ENCODE results near the gene PAH.
A peak's percentile ranks its signal among the peaks of the same experiment; 100 is the strongest.

Gene PAH

DNA sequence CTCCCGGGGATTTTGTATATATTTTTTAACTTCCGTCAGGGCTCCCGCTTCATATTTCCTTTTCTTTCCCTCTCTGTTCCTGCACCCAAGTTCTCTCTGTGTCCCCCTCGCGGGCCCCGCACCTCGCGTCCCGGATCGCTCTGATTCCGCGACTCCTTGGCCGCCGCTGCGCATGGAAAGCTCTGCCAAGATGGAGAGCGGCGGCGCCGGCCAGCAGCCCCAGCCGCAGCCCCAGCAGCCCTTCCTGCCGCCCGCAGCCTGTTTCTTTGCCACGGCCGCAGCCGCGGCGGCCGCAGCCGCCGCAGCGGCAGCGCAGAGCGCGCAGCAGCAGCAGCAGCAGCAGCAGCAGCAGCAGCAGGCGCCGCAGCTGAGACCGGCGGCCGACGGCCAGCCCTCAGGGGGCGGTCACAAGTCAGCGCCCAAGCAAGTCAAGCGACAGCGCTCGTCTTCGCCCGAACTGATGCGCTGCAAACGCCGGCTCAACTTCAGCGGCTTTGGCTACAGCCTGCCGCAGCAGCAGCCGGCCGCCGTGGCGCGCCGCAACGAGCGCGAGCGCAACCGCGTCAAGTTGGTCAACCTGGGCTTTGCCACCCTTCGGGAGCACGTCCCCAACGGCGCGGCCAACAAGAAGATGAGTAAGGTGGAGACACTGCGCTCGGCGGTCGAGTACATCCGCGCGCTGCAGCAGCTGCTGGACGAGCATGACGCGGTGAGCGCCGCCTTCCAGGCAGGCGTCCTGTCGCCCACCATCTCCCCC, 41.2 kb upstream of the PAH start:
- Histone ChIP-seq H3K27ac (ENCODE audit: low read depth, low read length) (no peak overlapping the region), H3K27me3 (ENCODE audit: control insufficient read depth, insufficient read depth, low read length) (peaks cover 32% of the 10 kb centered on the region), H3K9ac (ENCODE audit: low read length) (no peak overlapping the region), H3K4me3 (ENCODE audit: low read length) (peak overlapping the region; percentile 57), H3K4me1 (ENCODE audit: control insufficient read depth, insufficient read depth, low read length) (peaks cover 2% of the 10 kb centered on the region), H3K36me3 (ENCODE audit: control insufficient read depth, insufficient read depth, low read length) (no peaks in the 10 kb centered on the region)

DNA sequence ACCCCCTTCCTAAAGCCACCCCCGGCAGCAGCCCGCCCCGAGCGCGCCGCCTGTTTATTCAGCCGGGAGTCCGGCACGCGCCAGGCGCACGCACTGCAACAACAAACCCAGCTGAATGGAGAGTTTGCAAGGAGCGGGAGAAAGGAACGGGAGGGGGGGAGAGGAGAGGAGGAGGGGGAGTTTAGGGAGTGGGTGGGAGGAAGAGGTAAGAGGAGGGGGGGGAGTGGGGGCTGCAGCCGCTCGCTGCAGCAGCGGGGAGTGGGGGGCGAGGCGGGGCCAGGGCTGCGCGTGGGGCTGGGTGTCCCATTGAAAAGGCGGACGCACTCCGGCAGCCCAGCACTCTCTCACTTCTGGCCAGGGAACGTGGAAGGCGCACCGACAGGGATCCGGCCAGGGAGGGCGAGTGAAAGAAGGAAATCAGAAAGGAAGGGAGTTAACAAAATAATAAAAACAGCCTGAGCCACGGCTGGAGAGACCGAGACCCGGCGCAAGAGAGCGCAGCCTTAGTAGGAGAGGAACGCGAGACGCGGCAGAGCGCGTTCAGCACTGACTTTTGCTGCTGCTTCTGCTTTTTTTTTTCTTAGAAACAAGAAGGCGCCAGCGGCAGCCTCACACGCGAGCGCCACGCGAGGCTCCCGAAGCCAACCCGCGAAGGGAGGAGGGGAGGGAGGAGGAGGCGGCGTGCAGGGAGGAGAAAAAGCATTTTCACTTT, 40.5 kb upstream of the PAH start, which contains the start of gene ASCL1:
Gene ASCL1 (plus strand): TSS at position 336 of the 712 bp plus-strand sequence. CDS start 571 bp downstream, outside the sequence.
- Histone ChIP-seq H3K9ac (ENCODE audit: low read length) (no peak within 1 kb of the TSS), H3K27me3 (ENCODE audit: control insufficient read depth, insufficient read depth, low read length) (peaks cover 31% of the 10 kb centered on the region), H3K4me1 (ENCODE audit: control insufficient read depth, insufficient read depth, low read length) (peaks cover 2% of the 10 kb centered on the region), H3K4me3 (ENCODE audit: low read length) (peak within 1 kb of the TSS; percentile 57), H3K36me3 (ENCODE audit: control insufficient read depth, insufficient read depth, low read length) (no peaks in the 10 kb centered on the region), H3K27ac (ENCODE audit: low read depth, low read length) (no peak within 1 kb of the TSS)

DNA sequence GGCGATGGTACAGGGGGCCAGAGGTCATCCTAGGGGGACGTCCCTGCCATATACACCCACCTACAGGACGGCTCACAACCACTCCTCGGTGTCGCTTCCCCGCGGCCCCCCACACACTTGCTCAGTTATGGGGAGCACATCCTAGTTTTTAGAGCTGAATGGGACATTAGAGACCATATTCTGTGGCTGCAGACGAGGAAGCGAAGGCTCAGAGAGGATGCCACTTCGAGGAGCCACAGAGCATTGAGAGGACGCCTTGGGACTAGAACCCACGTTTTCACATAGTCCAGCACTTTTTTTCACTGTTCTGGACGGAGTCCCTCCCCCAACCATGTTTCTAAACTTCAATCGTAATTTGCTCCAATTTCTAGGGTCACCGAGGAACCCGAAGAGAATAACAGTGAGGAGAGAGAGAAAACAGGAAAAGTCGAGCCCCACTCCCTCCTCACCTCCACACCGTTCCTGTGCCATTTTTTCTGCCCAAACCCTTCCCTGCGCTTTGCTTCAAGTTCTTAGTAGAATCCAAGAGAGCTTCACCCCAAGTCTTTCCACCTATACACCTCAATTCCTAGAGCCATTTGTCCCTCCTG, 39.8 kb upstream of the PAH start:
- Histone ChIP-seq H3K36me3 (ENCODE audit: control insufficient read depth, insufficient read depth, low read length) (no peaks in the 10 kb centered on the region), H3K4me1 (ENCODE audit: control insufficient read depth, insufficient read depth, low read length) (peaks cover 2% of the 10 kb centered on the region), H3K4me3 (ENCODE audit: low read length) (no peak overlapping the region), H3K27me3 (ENCODE audit: control insufficient read depth, insufficient read depth, low read length) (peaks cover 29% of the 10 kb centered on the region), H3K9ac (ENCODE audit: low read length) (no peak overlapping the region), H3K27ac (ENCODE audit: low read depth, low read length) (no peak overlapping the region)

DNA sequence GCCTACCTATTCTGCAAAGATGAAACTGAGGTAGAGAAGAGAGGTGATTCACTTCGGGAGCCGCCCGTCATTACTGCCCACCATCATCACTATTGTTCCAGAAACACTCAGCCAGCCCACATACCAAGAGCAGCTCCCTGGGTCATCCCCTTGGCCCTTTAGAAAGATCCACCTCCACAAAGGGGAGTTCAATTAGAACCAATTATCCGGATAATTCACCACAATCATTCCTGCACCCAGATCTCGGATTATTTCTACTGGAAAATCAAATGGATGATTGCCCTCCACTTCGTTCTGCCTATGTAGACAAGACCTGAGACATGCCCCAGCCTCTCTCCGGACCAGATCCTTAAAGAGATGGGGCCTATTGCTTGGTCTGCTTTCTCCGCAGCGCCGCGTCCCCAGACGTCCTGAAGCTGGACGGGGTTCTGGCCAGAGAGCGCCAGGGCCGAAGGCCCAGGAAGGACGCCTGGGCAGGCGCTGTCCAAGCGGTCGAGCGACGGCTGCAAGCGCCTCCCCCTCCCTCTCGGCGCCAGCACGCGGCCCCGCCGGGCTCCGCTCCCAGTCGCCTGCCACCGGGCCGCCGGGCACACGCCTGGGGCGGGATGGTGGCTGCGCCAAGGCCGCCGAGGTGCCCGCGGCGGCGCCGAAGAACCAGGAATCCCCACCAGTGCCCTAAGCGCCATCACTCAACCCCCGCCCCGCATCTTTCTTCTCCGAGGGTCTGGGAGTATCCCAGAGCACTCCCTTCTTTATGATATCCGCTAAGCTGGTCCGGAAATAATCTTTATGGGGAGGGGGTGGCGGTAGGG, 39.1 kb upstream of the PAH start:
- peaks cover 31% of the 10 kb centered on the region for H3K27me3 ChIP-seq (ENCODE audit: control insufficient read depth, insufficient read depth, low read length)
- H3K4me3 ChIP-seq (ENCODE audit: low read length) = no peak overlapping the region
- no peak overlapping the region for H3K27ac ChIP-seq (ENCODE audit: low read depth, low read length)
- no peaks in the 10 kb centered on the region for H3K36me3 ChIP-seq (ENCODE audit: control insufficient read depth, insufficient read depth, low read length)
- no peak overlapping the region for H3K9ac ChIP-seq (ENCODE audit: low read length)
- peaks cover 2% of the 10 kb centered on the region for H3K4me1 ChIP-seq (ENCODE audit: control insufficient read depth, insufficient read depth, low read length)

DNA sequence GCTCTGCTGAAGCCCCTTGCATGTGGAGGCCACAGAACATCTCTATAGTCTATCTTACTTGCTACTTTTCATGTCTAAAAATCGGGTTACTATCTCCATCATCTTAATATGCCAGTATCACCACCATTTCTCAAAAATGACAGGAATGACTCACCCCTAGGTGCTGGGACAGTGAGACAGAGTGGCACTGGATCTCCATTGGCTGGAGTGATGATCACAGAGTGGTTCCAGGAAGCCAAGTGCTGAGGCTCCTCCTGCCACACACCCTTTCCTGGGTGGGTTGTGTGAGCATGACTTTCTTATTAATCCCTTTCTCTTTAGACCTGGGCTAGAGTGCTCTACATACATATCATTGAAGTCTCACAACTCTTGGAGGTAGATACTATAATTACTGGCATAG, 37.1 kb upstream of the PAH start:
- H3K4me1 ChIP-seq (ENCODE audit: control insufficient read depth, insufficient read depth, low read length) = peaks cover 2% of the 10 kb centered on the region
- H3K4me3 ChIP-seq (ENCODE audit: low read length) = no peak overlapping the region
- no peak overlapping the region for H3K27ac ChIP-seq (ENCODE audit: low read depth, low read length)
- H3K36me3 ChIP-seq (ENCODE audit: control insufficient read depth, insufficient read depth, low read length) = no peaks in the 10 kb centered on the region
- H3K27me3 ChIP-seq (ENCODE audit: control insufficient read depth, insufficient read depth, low read length) = peaks cover 30% of the 10 kb centered on the region
- H3K9ac ChIP-seq (ENCODE audit: low read length) = no peak overlapping the region

- Histone ChIP-seq H3K27ac (ENCODE audit: low read depth, low read length) (no peak overlapping the region), H3K4me3 (ENCODE audit: low read length) (no peak overlapping the region), H3K36me3 (ENCODE audit: control insufficient read depth, insufficient read depth, low read length) (no peaks in the 10 kb centered on the region), H3K9ac (ENCODE audit: low read length) (no peak overlapping the region), H3K27me3 (ENCODE audit: control insufficient read depth, insufficient read depth, low read length) (peaks cover 21% of the 10 kb centered on the region), H3K4me1 (ENCODE audit: control insufficient read depth, insufficient read depth, low read length) (no peaks in the 10 kb centered on the region)
Observed at GRCh38 chr12:102953221-102953620, 36.2 kb upstream of the PAH start.

DNA sequence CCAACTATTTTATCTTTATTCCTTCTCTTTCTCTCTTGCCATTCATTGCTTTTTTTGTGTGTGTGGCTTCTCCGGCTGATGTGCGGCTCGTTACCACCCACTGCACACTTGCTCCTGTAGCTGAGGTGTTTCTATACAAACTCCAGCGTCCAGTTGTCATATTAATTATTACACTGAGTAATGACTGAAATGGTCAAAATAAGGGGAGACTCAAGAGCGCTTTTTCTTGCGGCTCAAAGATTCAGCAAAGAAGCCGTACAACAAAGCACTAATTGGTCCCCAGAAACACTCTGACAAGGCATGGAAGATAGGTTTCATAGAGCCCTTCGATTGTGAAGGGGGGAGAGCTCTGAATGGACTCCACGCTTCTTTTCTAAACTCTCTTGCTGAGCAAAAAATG, 34.8 kb upstream of the PAH start:
- H3K4me3 ChIP-seq (ENCODE audit: low read length) = no peak overlapping the region
- no peak overlapping the region for H3K9ac ChIP-seq (ENCODE audit: low read length)
- peaks cover 19% of the 10 kb centered on the region for H3K27me3 ChIP-seq (ENCODE audit: control insufficient read depth, insufficient read depth, low read length)
- no peaks in the 10 kb centered on the region for H3K4me1 ChIP-seq (ENCODE audit: control insufficient read depth, insufficient read depth, low read length)
- H3K27ac ChIP-seq (ENCODE audit: low read depth, low read length) = no peak overlapping the region
- H3K36me3 ChIP-seq (ENCODE audit: control insufficient read depth, insufficient read depth, low read length) = no peaks in the 10 kb centered on the region

DNA sequence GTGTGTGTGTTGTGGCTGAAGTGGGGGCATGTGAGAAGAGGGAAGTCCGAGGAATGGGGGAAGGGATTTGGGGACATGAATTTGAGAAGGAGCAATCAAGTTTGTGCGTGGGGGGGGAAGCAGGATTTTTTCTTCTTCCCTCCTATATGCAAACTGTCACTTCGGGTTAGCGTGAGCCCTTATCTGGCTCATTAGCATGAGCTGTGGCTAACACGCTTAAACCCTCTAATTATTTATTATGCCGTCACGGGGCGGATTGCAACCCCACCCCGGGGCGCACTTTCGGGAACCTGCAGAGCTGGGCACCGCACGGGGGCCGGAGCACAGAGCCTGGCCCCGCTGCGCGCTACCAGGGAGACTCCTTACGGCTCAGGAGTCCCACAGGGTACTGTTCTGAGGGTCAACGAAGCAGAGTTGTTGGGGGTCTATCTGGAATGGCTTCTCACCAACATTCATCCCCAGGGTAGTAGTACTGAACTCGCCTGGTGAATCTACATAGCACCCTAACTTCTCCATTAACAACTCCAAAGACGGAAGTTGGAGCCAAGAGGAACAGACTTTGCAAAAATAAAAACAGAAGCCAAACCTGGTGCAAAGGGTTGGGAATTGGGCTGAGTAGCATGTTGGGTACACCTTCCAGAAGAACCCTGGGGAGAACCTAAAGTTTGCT, 34.0 kb upstream of the PAH start:
- H3K36me3 ChIP-seq (ENCODE audit: control insufficient read depth, insufficient read depth, low read length) = no peaks in the 10 kb centered on the region
- H3K4me3 ChIP-seq (ENCODE audit: low read length) = no peak overlapping the region
- H3K27me3 ChIP-seq (ENCODE audit: control insufficient read depth, insufficient read depth, low read length) = peaks cover 17% of the 10 kb centered on the region
- H3K27ac ChIP-seq (ENCODE audit: low read depth, low read length) = no peak overlapping the region
- H3K4me1 ChIP-seq (ENCODE audit: control insufficient read depth, insufficient read depth, low read length) = no peaks in the 10 kb centered on the region
- no peak overlapping the region for H3K9ac ChIP-seq (ENCODE audit: low read length)

DNA sequence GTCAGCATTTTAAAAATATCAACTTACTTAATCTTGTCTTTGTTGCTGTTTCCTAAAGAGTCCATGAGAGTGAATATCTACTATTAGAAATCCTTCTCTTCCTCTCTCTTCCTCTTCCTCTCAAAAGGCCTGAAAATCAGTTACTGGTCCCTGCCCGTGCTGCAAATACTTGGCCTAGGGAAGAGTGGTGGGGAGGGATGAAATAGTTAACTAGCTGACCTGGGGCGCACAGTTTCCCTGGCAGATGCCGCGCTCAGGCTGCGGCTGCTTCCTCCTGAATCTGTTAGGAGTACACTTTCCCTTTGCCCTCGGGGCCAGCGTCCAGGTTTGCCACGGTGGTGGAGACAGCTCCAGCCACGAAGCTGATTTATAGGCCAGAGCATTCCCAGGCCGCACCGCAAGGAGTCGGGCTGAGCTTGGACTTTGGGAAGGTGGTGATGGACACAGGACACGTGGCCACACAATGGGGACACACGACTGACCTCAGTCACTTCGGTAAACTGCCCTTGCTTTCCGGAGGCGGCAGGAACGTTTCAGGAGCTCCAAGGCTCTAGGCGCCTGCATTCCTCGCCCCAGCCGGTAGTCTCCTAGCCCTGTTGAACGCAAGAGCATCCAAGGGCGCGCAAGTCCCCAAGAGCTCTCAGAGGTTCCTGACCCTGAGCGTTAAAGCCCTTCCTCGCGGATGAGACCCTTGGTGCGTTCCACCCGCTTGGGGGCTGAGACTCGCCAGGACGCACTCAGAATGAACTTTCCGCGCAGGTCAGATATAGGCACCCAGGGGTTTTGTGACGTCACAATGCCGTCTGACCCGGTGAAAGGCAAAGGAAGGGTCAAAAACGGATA, 33.3 kb upstream of the PAH start:
- H3K27me3 ChIP-seq (ENCODE audit: control insufficient read depth, insufficient read depth, low read length) = peaks cover 14% of the 10 kb centered on the region
- H3K36me3 ChIP-seq (ENCODE audit: control insufficient read depth, insufficient read depth, low read length) = no peaks in the 10 kb centered on the region
- H3K27ac ChIP-seq (ENCODE audit: low read depth, low read length) = no peak overlapping the region
- H3K4me1 ChIP-seq (ENCODE audit: control insufficient read depth, insufficient read depth, low read length) = no peaks in the 10 kb centered on the region
- H3K4me3 ChIP-seq (ENCODE audit: low read length) = no peak overlapping the region
- H3K9ac ChIP-seq (ENCODE audit: low read length) = no peak overlapping the region

- Histone ChIP-seq H3K27ac (ENCODE audit: low read depth, low read length) (no peak overlapping the region), H3K27me3 (ENCODE audit: control insufficient read depth, insufficient read depth, low read length) (peaks cover 11% of the 10 kb centered on the region), H3K9ac (ENCODE audit: low read length) (no peak overlapping the region), H3K36me3 (ENCODE audit: control insufficient read depth, insufficient read depth, low read length) (no peaks in the 10 kb centered on the region), H3K4me3 (ENCODE audit: low read length) (no peak overlapping the region), H3K4me1 (ENCODE audit: control insufficient read depth, insufficient read depth, low read length) (no peaks in the 10 kb centered on the region)
Observed at GRCh38 chr12:102948941-102949352, 31.9 kb upstream of the PAH start.

DNA sequence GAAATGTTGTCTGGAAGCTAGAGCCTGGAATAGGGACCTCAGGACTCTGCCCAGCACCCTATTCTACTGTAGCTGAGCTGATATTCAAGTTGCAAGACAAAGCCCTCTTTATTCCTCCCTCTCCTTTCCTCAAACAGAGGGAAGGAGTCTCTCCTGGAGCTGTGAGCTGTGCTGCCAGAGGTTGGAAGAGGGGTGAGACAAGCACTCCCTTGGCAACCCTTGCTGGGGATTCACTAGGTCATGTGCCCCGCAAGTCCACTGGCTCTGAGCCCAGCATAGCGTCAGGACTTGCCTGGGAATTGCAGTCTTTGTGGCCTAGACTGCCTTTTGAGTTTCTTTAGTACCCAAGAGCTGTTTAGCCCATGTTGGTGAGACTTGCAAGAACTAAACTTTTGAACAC, 29.0 kb upstream of the PAH start:
- no peak overlapping the region for H3K27ac ChIP-seq (ENCODE audit: low read depth, low read length)

More for the DNA sequence above, 29.0 kb upstream of the PAH start:
- no peaks in the 10 kb centered on the region for H3K36me3 ChIP-seq (ENCODE audit: control insufficient read depth, insufficient read depth, low read length)
- H3K27me3 ChIP-seq (ENCODE audit: control insufficient read depth, insufficient read depth, low read length) = peaks cover 2% of the 10 kb centered on the region
- no peak overlapping the region for H3K9ac ChIP-seq (ENCODE audit: low read length)
- no peak overlapping the region for H3K4me3 ChIP-seq (ENCODE audit: low read length)
- H3K4me1 ChIP-seq (ENCODE audit: control insufficient read depth, insufficient read depth, low read length) = no peaks in the 10 kb centered on the region
